GF-D8 (cell line): ENCODE results near the gene TEN1.

Experiments
- DNase-seq: peaks from one replicate; lab custom pipeline; 2025; lab: John Stamatoyannopoulos, UW

The TEN1 gene

DNA sequence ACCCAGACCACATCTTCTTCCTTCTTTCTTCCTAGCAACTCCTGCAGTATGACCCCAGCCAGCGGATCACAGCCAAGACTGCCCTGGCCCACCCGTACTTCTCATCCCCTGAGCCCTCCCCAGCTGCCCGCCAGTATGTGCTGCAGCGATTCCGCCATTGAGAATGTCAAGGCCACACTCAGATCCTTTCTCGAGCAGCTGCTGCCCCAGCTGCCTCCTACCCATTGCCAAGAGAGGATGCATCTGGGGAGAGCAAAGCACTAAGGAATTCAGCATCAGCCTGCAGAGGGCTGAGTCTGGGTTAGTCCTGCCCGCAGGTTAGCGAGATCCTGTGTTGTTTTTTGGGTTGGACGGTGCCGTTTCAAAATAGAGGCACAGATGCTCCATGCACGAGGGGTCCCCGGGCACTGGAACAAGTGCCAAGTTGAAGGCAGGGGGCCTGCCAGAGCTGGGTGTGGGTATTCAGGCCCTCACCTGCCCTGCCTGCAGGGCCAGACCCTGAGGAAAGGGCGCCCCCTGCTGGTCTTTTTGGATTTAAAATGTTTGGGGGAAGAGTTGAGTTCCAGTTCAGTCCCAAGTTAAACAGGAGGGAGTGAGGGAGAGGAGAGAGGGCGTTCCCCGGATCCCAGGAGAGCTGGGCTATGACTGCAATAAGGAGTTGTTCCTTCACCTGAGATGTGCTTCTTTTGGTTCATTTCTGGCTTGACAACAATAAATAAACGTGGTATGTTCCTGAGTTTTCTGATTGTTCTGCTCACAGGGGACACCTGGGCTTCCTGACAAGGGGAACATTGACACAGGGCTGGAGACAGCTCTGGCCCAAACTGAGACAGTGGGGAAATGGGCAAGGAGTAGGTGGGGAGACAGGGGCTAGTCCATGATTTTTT, 26.5 kb downstream of the TEN1 start:
- DNase-seq, result peak; percentile 8

DNA sequence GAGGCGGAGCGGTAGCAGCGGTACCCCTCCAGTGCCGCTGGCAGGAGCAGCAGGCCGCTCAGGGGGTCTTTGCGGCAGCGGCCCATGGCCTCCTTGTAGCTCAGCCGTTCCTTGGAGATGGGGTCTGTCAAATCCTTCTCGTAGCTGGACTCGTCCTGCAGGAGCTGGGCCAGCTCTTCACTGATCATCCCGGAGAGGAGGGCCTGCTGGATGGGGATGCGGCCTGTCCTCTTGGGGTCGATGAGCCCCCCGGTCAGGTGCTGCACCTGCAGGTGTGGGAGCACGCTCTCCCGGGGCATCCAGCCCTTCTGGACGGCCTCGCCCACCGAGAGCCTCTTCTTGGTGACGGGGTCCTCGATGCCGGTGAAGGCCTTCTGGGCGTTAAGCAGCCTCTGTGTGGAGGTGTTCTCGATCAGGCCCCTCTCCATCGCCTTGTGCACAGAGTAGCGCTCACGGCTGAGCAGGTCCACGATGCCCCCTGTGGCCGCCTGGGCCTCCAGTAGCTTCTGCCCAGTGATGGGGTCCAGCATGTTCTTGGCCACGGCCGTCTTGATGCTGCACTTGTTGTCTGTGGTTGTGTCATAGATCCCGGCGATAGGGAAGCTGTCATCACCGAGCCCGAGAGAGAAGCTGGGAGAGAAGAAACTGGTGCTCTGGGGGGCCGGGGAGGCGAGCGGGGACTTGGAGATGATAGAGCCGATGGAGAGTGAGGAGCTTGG, 28.2 kb downstream of the TEN1 start:
- no peak for DNase-seq

DNA sequence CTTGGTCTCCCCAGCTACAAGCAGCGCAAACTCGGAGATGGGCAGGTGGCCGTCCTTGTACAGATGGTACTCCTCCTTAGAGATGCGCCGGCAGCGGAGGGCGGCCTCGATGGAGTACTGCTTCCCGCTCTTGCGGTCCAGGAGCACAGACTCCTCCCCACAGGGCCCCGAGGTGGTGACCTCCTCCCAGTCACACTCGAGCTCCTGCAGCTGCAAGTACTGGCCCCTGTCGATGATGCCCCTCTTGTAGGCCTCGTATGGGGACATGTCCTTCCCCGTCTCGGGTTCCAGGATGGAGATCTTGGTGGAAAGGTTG, 28.8 kb downstream of the TEN1 start:
- DNase-seq, result no peak

DNA sequence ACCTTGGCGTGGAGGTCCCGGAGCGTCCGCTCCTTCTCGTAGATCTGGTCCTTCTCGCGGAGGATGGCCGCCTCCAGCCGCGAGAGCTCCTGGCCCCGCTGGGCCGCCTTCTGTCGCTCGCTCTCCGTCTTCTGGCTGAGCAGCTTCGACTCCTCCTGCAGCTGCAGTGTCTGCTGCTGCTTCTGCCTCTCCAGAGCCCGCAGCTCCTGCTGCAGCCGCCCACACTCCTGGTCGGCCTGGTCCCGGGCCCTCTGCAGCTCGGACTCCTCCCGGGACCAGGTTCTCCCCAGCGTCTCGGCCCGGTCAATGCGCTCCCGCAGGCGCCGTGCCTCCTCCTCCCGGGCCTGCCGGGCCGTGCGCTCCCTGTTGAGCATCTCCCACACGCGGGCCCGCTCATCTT, 29.2 kb downstream of the TEN1 start:
- no peak for DNase-seq

DNA sequence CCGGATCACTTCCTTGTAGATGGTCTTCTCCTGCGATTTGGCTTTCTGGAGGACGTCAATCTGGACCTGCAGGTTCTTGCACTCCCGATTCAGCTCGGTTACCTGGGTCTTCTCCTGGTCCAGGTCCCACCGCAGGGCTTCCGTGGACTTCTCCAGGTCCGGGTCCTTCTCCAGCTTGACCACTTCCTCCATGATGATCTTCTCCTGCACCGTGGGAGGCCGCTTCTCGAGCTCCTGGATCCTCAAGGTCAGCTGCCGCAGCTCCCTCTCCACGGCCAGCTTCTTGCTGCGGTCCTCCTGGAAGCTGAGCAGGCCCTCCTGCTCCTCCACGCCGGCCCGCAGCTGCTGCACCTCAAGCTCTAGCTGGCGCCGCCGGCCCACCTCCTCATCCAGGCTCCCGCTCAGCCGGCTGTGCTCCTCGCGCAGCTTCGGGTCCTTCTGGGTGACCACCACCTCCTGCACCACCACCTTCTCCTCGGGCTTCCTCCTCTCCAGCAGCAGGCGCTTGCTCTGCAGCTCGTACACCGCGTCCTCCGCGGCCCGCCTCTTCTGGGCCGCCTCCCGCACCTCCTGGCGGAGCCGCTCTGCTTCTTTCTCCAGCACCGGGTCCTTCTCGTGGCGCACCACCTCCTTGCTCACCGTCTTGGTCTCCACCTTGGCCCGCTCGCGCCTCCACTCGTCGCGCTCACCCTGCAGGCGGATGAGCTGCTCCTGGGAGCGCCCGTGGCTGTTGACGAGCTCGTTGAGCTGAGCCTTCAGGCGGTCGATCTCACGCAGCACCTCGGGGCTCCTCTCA, 29.8 kb downstream of the TEN1 start:
- no peak for DNase-seq

DNA sequence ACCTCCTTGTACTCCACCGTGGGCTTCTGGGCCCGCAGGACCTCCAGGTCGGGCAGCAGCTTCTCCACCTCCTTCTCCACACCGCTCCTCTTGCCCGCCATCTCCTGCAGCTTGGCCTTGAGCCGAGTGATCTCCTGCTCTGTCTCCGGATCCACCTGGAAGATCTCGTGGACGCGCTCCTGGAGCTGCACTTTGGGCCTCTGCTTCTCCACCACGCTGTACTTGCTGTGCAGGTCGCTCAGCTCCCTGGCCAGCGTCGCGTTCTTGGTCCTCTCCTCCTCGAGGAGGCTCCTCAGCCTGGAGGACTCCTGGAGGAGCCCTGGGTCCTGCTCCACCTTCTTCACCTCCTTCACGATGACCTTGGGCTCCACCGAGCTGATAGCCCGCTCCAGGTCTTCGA, 30.4 kb downstream of the TEN1 start:
- DNase-seq, result no peak

DNA sequence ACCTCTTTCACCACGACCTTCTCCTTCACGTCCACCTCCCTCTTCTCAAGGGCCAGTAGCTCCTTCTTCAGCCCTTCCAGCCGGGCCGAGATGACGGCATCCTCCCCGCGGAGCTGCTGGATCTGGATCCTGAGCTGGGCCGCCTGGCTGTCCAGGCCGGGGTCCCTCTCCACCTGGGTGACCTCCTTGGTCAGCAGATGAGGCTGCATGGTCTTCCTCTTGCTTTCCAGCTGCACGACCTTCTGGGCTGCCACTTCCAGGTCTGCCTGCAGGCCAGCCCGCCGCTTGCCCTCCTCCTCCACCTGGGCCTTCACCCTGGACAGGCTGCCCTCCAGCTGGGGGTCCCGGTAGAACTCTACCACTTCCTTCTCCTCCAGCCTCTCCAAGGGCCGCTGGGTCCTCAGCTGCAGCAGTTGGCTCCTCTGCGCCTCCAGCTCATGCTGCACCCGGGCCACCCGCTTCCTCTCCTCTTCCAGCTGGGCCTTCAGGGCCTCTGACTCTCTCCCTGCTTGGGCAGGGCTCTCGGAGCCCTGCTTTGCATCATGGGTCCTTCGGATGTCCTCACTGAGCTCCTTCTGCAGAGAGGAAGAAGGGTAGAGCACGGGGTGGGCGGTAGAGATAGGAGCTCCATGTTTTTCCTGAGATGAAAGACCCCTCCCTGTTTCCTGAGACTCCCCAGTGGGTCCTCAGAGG, 31.1 kb downstream of the TEN1 start:
- no peak for DNase-seq

DNA sequence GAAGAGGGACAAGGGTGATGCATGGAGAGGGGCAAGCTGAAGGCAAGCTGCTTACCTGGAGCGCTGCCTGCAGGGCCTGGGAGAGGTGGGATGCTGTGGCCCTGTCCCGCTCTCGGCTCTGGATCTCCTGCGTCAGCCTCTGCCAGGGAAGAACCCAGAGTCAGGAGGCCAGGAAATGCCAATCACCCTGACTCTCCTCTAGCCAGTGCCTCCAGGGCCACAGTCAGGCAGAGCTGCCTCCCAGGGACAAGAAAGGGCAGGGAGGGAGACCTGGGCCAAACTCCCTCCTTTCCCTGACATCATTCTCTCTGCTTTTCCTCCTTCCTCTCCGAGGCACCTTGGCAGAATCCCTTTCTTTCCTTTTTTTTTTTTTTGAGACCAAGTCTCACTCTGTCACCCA, 32.9 kb downstream of the TEN1 start:
- no peak for DNase-seq

DNA sequence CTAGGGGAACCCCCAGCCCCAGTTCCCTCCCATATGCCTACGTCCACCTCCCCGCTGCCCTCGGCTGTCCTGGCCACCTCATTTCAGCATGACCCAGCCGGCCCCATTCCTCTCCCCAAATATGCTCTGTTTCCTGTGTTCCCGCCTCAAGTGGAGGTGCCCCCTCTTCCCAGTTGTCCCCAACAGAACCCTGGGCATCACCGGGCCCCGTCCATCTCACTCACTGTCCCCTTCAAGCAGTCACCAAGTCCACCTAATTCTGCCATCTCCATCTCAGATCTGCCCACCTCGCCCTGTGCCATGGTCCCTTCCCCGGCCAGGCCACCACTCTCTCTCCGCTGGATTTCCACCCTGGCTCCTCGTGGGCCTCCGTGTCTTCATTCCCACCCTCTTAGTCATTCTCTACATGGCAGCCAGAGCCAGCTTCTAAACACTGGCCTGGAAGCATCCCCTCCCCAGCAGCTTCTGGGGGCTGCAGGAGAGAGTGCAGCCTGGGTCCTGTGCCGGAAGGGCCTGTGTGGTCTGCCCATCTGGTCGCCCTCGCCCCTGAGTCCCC, 34.4 kb downstream of the TEN1 start:
- DNase-seq, result no peak

DNA sequence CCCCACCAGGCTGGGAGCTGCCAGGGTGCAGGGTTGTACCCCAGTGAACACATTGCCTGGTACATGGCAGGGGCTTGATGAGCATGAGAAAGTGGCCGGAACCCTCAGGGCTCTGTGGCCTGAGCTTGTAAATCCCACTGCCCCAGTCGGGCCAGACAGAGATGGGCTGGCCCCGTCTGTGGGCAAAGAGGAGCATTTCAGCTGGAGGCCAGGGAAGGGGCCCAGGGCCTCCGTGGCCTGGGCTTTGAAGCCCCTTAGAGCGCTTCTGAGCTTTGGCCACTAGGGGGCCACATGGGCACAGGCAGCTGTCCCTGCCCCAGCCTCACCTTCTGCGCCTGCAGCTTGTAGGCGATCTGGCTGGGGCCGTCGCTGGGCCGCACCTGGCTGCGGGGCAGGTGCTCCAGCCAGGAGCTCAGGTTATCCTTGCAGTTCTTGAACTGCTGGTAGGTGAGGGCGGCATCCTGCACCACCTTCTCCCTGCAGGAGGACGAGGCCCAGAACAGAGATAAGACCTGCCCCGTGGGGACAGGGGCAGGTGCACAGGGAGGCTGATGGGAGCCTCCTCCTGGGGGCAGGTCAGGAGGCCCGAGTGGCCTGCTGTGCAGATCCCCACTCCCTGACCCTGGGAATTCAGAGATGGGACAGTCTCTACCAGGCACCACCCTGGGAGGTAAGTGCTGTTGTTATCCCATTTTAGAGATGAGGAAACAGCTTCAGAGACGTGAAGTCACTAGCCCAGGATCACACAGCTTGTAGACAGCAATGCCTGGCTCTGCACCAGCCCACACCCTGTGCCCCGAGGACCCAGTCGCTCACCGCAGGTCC, 35.3 kb downstream of the TEN1 start:
- DNase-seq, result no peak

DNA sequence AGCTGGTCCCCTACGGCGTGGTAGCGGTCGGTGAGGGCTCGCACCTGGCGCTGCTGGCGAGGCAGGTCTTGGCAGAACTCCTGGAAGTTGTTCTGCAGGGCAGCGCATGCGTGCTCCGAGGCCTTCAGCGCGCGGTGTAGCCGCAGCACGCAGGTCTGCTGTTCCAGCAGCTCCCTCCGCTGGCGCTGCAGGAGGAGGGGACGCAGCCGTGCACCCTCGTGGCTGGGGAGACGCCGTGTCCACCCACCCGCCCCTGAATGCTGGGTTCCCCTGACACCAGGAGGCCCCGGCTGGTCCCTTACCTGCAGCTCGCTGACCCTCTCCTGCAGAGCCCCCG, 35.9 kb downstream of the TEN1 start:
- DNase-seq, result no peak

DNA sequence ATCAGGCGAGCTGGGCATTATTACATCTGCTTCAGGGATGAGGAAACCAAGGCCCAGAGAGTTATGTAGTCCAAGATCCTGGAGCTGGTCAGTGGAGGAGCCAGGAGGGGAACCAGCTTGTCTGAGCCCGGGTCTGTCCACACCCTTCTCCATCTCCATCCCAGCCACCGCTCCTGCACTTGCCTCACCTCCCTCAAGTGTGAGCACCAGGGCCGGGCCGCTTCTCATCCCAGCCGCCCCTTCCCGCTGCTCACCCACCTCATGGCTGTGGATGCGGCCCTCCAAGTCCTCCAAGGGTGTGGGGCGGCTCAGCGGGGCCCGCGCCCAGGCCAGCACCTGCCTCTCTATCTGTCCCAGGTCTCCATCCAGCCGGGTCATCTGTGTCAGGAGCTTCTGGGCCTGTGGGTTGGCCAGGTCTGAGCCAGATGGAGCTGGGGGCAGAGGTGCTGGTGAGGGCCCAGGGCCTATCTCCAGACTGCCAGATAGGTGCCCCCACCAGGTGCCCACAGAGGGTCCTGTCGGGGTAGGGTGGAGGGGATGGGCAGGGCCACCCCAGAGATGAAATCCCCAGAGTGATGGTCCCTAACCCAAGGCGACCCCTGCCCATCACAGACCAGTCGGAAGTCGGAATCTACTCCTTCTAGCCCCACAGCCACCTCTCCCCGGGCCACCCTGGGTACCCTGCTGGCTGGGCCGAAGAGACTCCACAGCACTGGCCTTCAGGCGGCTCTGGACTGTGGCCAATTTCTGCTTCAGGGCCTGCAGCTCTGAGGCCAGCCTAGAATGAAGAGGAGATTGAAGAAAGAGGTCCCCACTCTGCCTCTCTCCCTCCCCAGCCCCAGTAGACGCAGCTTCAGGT, 38.7 kb downstream of the TEN1 start:
- no peak for DNase-seq

DNA sequence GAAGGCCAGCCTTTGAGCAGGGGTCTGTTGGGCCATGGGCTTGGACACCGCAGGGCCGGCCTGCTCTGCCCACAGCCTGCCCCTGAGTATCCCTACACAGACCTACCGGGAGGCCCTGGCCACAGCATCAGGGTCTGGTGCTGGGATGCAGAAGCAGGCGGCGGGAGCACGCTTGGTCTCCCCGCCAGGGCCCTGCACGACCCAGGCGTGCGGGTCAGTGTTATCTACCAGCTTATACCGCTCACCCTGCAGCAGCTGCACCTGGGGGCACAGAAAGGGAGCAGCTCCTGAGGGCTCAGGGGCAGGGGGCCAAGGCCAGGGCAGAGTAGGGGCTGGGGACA, 39.3 kb downstream of the TEN1 start:
- DNase-seq, result no peak

DNA sequence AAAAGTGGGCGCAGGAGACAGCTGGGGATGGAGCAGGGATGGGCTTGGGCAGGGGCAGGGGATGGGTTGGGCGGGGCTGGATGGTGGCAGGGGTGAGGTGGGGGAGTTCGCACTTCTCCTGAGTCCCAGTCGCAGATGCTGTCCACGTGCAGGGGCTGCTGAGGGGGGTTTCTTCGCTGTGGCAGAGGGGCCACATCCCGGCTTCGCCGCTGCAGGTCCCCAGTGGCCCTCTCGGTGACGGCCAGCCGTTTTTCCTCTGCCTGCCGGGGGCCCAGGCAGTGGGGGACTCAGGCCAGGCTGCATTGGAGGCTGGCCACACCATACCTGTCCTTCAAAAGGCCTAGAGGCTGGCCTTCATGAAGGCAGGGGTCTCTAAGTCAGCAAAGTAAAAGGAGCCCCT, 39.8 kb downstream of the TEN1 start:
- no peak for DNase-seq

DNA sequence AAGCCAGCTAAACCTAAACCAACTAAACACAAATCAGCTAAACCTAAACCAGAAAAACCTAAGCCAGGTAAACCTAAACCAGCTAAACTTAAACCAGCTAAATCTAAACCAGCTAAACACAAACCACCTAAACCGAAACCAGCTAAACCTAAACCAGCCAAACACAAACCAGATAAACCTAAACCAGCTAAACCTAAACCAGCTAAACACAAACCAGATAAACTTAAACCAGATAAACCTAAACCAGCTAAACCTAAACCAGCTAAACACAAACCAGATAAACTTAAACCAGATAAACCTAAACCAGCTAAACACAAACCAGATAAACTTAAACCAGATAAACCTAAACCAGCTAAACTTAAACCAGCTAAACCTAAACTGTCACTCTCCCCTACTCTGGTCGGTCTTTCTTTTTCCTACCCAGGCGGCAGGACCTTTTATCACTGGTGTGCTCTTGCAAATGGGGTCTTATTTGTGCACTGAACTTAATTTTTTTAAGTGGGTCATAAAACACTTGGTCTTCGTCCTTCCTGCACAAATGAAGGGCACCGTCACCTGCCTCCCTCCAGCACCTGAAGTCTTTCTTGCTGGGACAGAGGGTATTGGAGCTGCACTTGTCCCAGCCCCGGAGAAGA, 40.9 kb downstream of the TEN1 start:
- no peak for DNase-seq

DNA sequence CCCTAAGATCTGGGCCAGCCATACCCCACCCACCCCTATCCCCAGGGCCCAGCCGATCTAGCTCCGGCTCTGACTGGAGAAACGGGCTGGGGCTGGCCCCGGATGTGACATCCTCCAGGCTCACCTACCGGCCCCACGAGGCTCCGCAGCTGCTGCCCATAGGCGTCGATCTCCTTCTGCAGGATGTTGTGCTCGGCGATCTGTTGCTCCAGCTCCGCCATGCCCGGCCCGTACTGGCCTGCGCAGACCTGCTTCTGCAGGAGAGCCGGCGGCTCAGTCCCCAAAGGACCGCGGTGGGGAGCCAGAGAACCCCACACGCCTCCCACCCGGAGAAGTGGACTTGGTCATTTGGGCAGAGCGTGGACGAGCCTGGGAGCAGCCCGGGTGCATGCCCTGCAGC, 43.2 kb downstream of the TEN1 start:
- no peak for DNase-seq

DNA sequence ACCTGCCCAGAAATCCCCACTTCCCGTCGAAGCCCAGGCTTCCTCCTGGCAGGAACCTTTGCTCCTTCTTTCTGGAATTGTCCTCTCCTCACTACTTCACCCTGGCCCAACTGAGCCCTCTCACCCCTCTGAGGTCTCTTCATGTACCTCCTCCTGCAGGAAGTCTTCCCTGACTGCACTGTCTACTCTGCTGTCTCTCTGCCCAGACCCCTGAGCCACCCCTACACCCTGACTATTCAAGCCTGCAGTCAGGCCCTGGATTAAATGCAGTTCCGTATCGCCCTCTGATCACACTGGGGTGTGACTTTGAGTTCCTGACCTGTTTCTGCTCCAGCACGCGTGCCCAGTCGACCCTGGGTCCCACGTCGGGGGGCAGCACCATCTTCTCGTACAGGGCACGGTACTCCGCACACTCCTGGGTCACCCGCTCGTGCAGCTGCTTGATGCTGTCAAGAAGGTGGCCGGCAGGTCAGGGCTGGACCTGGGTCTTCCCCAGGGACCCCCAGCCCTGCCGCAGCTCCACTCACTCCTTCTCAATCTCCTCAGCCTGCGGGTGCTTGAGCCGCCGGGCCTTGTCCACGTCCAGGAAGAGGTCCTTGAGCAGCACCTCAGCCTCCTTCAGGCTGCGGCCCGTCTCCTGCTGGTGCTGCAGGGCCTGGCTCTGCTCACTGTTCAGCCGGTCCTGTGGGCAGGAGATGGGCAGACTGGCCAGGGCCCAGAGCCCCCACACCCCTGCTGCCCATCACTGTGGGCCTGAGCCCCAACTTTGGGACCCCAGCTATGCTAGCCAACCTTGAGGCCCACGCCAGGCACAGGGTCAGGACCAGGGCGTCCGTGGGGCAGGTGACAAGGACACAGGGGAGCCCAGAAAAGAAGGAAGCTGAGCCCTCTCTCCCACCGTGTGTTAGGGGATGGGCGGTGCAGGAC, 44.2 kb downstream of the TEN1 start:
- DNase-seq, result no peak

DNA sequence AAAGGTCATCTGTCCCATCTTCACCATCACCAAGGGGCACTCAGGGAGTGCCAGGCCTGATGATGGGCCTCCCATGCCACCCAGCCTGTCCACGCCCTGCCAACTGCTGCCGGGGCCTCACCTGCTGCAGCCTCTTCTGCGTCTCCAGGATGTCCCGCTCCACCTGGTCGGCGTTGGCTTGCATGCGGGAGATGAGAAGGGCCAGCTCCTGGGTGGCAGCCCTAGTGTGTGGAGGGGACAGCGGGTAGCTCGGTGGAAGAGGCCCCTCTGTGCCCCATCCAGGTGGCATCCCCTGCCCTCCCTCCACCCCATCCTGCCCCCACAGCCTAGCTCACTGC, 44.8 kb downstream of the TEN1 start:
- no peak for DNase-seq

DNA sequence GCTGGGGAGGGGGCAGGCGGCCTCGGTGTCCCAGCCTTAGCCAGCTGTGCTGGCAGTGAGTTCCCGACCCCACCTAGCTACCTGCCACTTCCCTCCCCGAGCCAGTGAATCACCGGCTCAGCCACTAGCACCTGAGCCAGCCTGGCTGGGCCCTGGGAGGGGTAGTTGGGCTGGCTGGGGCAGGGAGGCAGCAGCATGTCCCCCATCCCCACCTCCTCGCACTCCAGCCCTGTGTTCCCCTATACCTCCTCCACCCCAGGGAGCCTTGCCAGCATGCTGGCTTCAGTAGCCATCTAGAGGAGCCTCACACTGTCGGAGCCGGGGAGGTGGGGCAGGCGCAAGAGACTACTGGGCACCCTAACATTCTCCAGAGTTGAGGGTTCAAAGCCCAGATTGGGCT, 45.3 kb downstream of the TEN1 start:
- DNase-seq, result no peak
